HG03175 (cell line): ENCODE data around the gene TOX2.

Experiments
- ATAC-seq: cut with Tn5 transposase; IDR thresholded peaks from one replicate; pipeline ENCODE4 v1.9.1; 2021; ENCODE audit warnings: mild to moderate bottlenecking, moderate library complexity; ENCODE audit not compliant: unreplicated experiment

Gene TOX2, protein sequence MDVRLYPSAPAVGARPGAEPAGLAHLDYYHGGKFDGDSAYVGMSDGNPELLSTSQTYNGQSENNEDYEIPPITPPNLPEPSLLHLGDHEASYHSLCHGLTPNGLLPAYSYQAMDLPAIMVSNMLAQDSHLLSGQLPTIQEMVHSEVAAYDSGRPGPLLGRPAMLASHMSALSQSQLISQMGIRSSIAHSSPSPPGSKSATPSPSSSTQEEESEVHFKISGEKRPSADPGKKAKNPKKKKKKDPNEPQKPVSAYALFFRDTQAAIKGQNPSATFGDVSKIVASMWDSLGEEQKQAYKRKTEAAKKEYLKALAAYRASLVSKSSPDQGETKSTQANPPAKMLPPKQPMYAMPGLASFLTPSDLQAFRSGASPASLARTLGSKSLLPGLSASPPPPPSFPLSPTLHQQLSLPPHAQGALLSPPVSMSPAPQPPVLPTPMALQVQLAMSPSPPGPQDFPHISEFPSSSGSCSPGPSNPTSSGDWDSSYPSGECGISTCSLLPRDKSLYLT

DNA sequence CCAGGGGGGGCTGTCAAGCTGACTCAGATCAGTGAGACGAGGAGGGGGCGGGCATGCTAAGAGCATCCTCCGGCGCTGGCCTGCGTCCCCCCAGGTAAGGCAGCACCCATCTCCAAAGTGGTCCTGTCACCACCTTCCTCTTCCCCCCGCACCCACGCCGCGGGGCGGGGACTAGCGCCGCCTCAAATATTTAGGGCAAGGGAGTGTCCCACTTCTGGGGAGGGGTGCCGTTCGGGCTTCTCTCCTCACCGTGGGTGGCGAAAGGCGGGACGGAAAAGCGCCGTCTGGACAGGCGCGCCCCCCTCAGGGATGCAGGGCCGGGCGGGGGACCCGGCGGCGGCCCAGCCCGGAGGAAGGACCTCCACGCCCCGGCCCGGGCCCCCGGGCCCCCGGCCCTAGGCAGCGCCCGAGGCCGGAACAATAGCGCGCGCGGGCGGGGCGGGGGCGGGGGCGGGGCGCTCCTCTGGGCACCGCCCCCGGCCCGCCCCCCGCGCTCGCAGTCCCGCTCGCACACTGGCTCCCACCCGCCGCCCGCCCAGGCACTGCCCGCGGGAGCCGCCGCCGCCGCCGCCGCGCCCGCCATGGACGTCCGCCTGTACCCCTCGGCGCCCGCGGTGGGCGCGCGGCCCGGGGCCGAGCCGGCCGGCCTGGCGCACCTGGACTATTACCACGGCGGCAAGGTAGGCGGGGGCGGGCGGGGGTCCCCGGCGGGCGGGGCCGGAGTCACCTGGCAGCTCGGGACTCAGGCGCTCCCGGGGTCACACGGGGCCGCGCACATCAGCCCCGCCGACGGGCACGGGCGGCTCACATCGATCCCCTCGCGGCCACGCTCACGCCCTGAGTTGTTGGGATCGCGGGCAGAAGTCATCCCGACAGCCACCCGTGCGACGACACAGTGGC is at the start of gene TOX2:
Gene TOX2, plus strand, starts transcription at position 542 of the 900 bp plus-strand sequence. Its CDS starts 40 bp downstream, at position 582.
- peak; percentile 44 for ATAC-seq

DNA sequence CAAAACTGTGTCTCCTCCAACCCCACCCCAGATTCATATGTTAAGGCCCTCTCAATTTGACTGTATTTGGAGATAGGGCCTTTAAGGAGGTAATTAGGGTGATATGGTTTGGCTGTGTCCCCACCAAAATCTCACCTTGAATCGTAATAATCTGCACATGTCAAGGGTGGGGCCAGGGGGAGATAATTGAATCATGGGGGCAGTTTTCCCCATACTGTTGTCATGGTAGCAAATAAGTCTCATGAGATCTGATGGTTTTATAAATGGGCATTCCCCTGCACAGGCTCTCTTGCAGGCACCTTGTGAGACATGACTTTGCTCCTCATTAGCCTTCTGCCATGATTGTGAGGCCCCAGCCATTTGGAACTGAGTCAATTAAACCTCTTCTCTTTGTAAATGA is 46.6 kb upstream of the TOX2 start:
- ATAC-seq: no peak

DNA sequence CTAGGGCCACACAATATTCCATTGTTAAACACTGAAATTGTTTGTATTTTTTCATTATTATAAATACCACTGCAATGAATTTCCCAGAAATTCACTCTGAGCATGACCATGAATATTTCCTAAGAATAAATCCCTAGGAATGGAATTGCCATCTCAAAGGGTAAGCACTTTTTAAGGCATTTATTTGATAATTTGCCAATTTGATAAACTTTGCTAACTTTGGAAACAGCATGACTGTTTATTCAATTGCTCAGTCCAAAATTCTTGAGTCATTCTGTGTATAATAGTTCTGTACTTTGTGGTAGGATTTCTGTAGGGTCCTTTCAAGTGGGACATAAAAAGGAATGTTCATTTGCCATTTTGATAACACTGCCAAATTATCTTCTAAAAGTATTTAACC is 44.2 kb upstream of the TOX2 start:
- no peak for ATAC-seq

DNA sequence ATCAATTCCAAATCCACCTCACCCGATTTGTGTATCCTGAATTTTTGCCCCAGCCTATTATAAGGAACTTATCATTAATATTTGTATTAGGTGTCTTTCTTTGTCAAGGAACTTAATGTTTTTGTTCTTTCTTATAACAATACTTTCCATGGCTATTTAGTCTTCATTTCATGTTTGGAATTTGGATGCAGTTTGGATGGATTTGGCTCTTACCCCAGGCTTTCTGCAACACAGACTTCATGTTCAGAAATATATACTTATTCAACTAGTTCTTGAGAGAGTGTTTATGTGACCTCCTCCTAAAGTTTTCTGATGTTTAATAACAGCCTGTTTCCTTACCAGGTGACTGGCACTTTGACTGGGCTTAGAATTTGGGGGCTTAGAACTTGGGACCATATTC is 35.9 kb upstream of the TOX2 start:
- no peak for ATAC-seq

DNA sequence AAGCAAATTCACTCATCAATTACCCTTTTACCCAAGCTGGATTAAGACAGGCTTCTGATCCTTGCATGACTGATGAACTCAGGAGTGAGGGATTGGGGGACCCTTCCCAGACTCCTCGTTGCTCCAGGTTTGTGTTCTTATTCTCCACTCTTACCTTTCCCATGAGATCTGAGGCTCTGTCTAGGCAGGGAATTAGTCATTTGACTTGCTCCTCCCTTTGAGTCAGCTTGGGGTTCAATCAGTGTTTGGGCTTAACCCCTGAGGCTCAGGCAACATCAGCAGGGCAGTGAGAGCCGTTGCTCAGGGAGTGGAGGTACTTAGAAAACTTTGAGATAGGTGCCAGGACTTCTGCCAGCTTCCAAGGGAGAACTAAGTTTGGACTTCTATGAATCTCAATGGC is 20.7 kb upstream of the TOX2 start:
- no peak for ATAC-seq

DNA sequence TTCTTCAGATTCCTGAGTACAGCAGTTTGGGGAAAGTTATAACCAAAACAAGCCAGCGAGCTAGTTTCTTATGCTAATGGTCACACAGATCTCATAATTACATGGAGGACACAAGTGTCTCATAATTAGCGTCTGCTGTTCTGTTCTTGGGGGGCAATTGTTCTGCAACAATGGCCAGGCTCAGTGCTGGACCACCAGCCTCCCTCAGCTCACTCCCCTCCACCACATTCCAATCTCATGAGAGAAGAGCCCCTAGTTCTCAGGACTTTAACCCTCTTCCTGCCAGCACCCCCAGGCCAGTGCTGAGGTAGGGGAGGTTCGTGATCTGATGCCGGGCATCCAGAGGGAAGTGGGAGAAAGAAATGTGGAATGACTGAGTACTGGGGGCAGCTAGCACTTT is 20.2 kb upstream of the TOX2 start:
- no peak for ATAC-seq

DNA sequence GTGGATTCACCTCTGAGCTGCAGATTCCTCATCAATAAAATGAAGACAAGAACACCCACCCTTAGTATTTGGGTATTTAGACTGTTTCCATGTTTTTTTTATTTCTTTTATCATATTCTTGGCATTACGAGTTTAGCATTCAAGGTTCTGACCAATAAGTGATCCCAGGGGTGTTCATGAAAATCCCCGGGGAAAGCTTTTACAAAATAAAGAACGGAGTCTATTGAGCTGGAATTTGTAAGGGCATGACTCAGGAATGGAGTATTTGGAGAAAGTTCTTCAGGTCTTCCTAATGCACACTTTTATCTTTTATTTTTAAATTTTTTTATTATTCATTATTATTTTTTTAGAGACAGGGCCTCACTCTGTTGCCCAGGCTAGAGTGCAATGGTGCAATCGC is 19.4 kb upstream of the TOX2 start:
- no peak for ATAC-seq

DNA sequence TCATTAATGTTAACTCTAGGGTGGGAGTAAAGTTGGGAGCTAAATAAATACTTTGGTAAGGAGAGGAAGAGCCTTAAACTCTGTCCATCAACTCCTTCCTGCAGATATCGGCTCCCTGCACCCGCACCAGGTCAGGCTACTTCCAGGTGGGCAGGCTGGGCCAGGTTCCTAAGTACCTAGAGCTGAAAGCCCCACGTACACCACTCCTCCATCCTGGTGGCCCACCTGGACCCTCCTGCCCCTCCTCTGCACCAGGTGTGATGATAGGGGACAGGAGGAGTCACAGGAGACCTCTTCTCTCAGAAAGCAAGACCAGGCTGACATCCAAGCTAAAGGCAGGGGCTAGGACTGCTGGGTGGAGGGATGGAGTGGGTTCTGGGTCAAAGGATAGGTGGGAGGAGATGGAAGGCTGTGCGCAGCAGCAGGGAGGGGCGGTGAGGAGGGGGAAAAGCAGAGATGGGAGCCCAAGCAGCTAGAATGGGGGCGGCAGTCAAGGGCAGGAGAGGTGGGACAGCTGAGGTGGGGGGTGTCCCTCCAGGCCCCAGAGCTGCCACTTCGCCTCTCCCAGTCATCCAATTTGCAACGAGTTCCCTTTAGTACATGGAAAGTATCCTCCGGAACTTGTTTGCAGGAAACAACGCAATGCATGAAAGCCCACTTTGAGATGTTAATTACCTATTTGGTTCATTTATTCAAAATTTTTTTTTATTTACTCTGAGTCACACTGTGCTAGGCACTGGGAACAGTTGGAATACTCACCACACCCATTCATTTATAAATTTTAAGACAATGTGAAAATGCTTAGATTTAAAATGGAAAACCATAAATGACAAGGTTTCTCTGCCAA is 15.2 kb upstream of the TOX2 start:
- ATAC-seq: no peak

DNA sequence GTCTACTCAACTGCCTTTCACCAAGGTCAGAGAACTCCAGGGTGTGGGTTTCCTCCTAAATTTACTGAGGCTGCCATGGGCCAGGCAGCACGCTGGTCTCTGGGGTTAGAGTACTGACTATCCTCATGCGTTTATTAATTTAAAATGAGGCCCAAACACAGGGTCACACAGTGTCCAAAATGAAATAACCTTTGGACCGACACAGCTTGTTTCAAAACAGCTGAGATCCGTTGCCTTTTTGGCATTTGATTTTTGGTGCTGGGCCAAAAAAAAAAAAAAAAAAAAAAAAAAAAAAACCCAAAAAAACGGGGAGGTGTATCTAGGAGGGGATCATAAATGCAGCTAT is 14.6 kb upstream of the TOX2 start:
- no peak for ATAC-seq

DNA sequence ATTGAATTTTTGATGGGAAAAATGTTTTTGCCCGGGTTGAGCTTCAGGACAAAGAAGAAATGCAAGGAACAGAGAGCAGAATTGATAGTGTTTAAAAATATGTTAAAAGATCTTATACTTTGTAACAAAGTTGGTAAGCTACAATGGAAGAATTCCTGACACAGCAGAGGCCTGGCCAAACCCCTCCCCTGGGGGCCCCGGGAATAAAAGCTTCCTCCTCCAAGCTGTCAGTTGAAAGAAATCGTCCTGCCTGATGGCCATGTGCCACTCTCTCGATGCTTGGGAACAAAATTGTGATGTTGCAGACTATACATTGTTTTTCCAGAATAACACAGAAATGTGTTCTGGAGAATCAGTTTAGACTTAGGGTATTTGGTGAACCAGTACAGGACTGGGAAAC is 14.2 kb upstream of the TOX2 start:
- ATAC-seq: no peak

DNA sequence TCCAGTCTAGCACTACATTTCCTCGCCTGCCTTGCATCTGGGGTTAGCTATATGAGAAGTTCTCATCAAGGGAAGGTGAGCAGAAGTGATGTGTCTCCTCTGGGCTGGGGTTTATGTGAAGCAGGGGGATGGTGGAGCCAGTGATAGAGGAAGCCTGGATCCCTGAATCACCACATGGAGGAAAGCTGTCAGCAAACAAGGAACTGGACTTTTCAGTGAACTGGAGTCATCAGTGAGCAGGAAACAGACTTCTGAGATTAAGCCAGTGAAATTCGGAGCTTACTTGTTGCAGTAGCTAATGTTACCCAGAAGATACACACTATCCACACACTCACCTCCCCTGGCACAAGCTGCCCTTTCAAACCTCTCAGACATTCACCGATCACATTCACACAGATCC is 13.4 kb upstream of the TOX2 start:
- no peak for ATAC-seq

DNA sequence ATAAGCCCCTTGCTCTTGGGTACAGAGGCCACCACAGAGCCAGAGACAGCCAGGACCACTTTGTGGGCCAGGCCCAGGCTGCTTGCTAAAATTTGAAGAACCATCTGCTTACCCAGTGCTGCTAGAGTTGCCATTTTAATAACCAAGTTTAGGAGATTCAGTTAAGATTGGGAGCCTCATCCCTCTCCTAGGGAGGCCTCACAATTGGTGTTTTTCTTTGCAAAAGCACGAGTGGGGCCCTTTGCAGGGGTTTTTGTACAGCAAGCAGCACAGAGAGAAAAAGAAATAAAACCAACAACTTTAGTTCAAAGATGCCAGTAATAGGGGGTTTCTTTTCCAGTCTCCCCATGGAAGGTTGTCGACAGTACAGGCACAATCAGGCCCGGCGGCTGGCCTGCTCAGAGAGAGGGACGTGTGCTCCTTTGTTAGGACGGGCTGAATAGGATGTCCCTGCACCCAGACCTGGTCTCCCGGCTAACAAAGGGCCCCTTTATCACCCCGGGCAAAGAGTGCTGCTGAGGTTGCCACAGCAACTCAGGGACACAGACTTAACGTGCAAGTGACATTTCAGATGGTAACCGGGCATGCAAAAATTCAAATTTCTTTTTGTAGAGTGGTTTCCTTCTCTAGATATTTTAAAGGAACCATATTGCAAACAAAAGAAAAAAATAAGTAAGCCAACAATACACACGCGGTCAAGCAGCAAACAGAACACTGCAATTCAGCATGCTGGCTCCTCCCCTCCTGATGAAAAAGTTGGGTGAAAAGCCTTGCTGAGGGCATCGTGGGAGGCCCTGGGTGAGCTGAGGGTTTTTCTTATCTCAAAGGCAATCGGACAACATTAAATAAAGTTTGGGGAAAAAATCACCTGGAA is 10.5 kb upstream of the TOX2 start:
- ATAC-seq: no peak

DNA sequence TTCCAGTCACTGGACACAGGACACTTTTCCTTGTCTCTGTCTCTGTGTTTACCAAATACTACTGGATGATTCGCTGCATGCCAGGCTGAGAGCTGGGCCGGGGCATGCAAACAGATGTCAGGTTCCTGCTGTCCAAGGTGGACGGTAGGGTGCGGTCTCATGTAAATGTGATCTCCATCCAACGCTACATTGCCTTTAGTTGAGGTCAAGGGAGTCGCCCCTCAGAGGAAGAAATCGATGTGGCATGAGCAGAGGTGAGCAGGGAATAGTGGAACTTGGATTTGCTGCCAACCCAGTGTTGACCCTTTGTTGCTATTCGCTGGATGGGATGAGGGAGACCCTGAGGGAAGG is 9.8 kb upstream of the TOX2 start:
- no peak for ATAC-seq

DNA sequence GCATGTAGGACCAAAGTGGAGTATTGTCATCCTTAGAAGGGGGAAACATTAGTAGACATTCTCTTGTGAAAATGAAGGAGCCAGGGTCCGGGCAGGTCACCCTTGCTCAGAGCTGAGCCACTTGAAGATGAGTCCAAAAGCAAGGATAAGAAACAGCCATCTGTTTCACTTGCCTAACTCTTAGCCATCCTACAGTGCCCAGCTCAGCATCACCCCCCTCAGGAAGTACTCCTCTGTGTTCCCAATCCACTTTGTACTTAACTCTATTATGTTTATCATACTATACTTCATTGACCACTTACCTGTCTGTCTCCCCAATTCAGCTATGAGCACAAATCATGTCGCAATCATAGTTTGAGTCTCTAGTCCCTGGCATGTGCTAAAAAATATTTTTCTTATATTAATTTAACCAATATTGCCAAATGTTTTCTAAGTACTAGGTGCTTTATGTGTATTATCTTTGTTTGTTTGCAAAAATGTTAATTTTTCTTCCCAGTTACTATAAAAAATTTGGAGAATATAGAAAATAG is 8.1 kb upstream of the TOX2 start:
- ATAC-seq: no peak

DNA sequence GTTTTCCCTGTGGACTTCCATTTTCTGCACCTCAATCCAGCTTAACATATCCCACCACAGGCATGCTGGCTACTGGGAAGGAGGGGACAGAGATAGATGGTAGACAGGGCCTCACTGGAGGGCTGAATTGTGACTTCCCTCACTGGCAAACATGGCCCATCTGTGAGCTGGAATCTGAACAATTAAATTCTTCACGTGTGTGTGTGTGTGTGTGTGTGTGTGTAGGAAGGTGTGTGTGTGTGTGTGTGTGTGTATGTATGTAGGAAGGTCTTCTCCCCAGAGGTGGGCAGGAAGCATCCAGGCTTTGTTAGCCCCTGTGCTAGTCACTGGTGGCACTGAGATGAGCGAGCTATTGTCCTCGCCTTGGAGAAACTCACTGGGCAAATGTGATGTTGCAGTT is 5.4 kb upstream of the TOX2 start:
- no peak for ATAC-seq

DNA sequence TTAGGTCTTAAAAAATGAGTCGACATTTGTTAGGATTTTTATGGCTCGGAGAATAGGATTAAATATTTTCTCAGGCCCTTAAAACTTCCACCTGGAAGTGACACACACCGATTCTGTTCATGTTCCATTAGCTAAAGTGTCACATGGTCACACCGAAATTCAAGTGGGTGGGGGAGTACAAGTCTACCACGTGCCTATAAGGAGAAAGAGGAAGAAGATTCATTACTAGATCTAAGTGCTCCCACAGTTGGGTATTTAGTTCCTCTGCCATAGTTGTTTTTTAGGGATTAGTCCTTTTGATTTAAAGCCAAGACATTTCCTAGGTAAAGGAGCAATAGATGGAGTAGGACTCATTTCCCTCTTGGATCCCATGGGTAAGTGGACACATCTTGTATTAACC is 4.9 kb upstream of the TOX2 start:
- no peak for ATAC-seq

DNA sequence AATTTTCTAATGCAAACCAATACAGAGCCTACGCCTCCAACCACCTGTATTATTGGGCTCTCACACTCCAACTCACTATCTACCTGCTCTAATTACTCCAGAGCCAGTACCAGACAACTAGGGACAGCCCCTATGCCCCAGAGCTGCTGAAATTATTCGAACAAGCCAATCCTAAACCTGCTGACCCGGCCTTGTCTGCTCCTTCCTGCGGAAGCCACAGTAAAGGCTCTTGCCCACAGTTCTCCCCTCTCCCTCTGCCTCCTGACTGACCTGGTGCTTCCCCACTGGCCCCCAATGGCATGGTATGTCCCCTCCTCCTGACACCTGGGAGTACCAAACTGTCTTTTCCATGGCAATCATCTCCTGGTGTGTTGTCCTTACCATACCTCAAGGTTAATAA is 4.1 kb upstream of the TOX2 start:
- no peak for ATAC-seq

DNA sequence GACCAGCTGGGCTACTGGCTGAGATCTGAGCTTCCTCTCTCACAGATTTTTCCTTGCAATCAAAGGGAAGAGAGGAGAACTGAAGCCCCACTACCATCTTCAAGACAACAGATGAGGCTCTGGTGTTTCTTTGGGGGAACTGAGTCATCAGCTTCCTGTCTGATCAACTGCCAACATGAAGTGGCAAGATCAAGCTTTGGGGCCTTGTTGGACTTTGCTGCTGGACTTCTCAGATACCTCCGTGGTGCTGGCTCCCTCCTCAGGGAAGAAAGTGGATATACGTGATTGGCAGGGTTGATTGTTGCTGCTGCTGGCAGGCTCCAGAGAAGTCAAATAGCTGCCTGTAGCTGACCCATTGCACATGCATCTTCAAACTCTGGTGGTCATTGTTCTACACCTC is 3.6 kb upstream of the TOX2 start:
- no peak for ATAC-seq

DNA sequence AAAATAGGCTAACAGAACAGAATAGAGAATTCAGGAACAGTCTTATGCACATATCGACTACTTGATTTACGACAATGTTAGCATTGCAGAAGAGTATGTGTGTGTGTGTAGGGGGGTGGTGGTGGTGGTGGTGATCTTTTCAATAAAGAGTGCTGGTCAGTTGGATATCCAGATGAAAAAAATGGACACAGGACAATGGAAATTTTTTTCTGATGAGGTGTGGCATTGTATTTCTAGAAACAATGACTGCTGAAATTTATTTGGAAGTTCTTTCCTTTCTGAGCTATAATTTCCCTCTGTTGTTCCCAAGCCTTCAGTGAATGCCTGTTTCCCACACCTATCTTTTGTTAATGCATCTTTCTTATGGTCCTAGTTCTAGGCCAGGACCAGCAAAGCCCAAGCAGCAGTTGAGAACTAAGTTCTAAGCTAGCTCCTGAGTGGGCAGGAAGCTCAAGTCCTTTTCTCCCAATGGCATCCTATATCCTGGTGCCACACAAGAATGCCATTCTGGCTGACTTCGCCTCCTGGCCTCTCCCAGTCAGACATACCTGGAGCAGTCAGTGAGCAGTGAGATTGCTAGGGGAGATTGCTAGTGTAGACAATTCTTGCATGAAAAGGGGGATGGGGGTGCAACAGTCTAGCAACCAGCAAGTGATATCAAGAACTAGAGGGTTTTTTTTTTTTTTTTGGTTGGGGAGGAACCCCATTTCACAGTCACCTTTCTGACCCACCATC is 1.2 kb upstream of the TOX2 start:
- no peak for ATAC-seq
